Activated CD4-positive, CD25-positive, alpha-beta regulatory T cell treated with anti-CD3 and anti-CD28 coated beads, Interleukin-2, amount 50 U/mL, for 16 hours (primary cell): ENCODE data around the gene ARMC3.
"Not testable (repeated sequence)": the region's sequence is repeated elsewhere in the genome, so short reads cannot be mapped to it uniquely, and the experiment has no call there.

Source experiments
- DNase-seq: peaks from one replicate; pipeline ENCODE4 v3.0.0-alpha.2; 2020; ENCODE audit warnings: low read depth, low spot score

ARMC3 gene

DNA sequence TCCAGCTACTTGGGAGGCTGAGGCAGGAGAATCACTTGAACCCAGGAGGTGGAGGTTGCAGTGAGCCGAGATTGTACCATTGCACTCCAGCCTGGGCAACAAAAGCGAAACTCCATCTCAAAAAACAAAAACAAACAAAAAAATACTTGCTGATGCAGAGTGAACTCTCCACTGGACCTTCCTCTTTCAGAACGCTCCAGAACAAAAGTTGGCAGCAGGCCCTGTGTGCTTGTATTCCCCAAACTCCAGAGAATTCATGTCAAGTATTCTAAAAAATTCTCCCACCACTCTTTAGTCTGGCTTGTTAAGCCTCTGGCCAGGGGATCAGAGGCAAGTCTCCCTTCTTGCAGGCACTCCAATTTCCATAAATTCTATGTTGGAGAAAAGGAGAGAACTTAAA, 144.7 kb downstream of the ARMC3 start:
- not testable (repeated sequence) for DNase-seq

DNA sequence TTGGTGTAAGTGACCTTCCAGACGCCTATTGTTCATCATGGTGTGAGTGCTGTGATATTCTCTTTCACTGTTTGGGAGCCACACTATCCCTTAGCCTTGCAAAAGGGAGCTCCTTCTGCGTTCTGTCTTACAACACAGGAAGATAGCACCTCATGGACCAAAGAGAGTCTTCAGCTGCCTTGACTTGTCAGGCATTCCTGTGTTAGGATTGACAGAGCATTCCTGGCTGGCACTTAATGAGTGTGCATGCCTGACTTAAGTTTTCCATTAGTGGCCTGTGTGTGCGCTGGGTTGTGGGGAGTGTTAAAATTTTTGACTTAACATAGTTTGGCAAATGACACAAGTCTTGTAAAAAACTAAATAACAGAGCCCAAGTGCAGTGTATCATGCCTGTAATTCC, 145.7 kb downstream of the ARMC3 start:
- no peak for DNase-seq

DNA sequence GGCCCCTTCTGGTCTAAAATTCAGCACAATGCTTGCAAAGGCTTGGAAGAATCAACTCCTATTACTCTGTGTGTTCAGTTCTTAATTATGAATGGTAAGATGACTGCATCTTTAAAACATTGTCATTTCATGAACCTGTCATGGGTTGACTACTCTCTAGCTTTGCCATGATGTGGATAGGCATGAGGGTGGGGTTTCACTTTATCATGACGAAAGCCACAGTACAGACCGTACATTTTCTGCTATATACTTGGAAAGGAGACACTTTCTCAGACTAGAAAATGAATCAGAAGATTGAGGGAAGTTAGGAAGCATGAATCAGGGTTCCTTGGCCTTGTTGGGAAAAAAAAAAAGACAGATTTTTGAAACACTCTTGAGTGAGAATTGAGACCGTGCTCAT, 147.8 kb downstream of the ARMC3 start:
- no peak for DNase-seq

DNA sequence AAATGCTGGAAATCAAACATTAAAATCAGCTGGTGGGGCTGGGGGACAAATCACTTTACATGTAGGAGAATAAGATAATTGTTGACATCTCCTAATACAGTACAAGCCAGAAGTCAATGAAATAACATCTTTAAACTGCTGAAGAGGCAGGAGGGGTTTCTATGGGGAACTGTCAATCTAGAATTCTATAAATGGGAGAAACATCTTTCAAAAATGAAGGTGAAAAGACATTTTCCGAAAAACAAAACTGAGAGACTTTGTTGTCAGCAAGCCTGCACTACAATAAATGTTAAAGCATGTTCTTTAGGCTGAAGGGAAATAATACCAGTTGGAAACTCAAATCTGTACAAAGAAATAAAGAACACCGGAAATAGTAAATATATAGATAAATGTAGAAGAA, 150.3 kb downstream of the ARMC3 start:
- no peak for DNase-seq

DNA sequence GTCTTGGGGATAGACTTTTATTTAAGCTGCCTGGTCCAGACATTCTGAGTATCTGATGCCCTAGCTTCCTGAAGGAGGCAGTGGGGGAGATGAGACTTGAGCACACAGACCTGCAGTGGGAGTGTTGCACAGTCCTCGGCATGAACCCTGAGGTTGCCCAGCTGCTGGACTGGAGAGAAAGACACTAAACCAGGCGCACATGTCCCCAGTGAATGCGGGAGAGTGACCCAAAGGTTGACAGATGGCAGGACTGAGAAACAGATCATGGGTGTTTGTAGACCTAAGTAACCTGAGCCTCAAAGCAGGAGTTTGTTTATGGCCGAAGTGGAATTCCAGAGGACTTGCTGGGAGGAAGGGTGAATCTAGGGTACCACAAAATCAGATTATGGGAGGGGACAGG, 151.8 kb downstream of the ARMC3 start:
- no peak for DNase-seq

DNA sequence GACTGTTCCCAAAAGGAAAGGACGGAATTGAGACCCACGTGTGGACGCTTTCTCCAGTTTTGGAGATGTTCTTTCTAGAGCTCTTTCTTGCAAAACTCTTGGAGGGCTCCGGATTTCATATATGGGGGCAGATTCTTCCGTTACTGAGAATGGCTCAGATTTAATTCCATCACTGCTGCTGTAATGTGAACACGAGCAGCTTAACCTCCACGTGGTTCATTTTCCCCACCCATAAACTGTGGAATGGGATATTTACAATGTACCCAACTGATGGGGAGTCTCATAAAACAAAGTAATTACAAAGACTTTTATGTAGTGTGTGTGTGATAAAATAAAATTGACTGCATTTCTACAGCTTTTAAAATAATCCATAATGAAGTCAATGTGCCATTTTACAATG, 152.4 kb downstream of the ARMC3 start:
- DNase-seq = no peak

DNA sequence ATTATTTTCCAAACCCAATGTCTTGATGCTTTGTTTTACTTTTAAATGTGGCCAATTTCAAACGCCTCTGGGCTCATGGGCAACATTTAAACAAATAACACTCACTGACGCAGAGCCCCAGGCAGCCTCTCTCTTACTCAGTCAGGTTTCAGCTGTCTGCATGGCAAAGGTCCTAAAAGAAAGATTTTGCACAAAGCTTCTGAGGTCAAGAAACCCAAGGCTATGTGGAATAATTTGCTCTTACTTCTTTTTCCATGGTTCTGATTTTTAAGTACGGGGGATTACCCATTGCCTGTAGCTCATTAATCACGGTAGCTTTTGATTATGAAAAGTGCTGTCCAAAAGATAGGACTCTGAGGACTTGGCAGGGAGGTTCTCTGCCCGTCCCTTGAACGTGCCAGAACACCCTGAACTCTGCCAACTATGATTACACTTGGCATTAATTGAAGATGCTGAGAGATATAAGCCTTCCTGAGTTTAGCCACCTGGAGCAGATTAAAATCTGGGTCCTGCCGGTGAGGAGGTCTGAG, 153.4 kb downstream of the ARMC3 start:
- no peak for DNase-seq

DNA sequence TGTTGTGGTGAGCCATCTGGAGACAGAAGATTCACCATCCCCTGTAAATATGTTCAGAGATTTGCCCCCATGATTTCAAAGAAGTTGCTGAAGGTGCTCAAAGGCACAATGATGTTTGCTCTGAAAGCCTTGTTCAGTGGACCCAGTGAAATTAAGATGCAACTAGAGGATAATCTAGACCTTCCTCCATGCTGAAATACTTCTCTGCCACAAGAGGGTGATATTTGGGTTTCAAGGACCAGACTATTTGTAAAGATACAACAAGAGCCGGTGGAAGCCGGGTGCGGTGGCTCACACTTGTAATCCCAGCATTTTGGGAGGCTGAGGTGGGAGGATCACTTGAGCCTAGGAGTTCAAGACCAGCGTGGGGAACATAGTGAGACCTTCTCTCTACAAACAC, 154.0 kb downstream of the ARMC3 start:
- no peak for DNase-seq
